Endothelial cell of umbilical vein (primary cell): ENCODE measurements around the gene EARS2. TPM values are rescaled to one million over a fixed set of nuclear protein-coding genes. Genes with fewer than 3 reads are reported as not detected.

Source experiments
- BruUV-seq: library from RNA; stranded (reverse); fragments of 400-500 nt; replicated peaks from 2 replicates; lab custom pipeline; 2021; lab: Mats Ljungman, UMichigan
- CTCF ChIA-PET: fragments of 300-600, 350-600 bp; sonication (Branson Sonifier 250); formaldehyde crosslinking; loops from one replicate; lab custom pipeline; 2021; ENCODE audit warnings: antibody characterized with exemption, inconsistent platforms; lab: Charles Lee
- POLR2A ChIA-PET: fragments of 300-600, 350-600 bp; sonication (Branson Sonifier 250); formaldehyde crosslinking; loops from one replicate; lab custom pipeline; 2021; ENCODE audit warnings: antibody characterized with exemption, inconsistent platforms; lab: Charles Lee
- DNase-seq: peaks from one replicate; pipeline ENCODE4 v3.0.0-alpha.2; 2011; ENCODE audit warnings: low read depth, low spot score
- FAIRE-seq: peaks from 2 replicates; lab custom pipeline; 2011; peaks lifted over from hg19 to GRCh38; lab: Jason Lieb, UNC
- H2AFZ ChIP-seq: 2 replicates; pipeline ENCODE4 v1.6.0; 2012; ENCODE audit warnings: low read depth, low read length, control low read depth, inconsistent platforms
- H3K27ac ChIP-seq: 2 replicates; pipeline ENCODE4 v1.5.1; 2011; ENCODE audit warnings: low read depth, mild to moderate bottlenecking, control low read depth, low read length, moderate library complexity; ENCODE audit not compliant: insufficient read depth
- H3K27me3 ChIP-seq, 2 experiments: 2 replicates each; pipeline versions ENCODE4 v1.6.0 to v1.6.1; 2011; ENCODE audit warnings: low read length in 2 of 2, mixed read lengths in 1 of 2; ENCODE audit not compliant: control insufficient read depth in 2 of 2, insufficient read depth in 2 of 2
- H3K36me3 ChIP-seq, 2 experiments: 2 replicates in 1 of 2; 3 replicates in 1 of 2; pipeline ENCODE4 v1.5.1; 2011; ENCODE audit warnings: low read length in 2 of 2, mild to moderate bottlenecking in 1 of 2, moderate library complexity in 1 of 2; ENCODE audit not compliant: control insufficient read depth in 2 of 2, insufficient read depth in 2 of 2; ENCODE audit errors: extremely low read depth in 1 of 2
- H3K4me1 ChIP-seq: 3 replicates; pipeline ENCODE4 v1.5.1; 2011; ENCODE audit warnings: mild to moderate bottlenecking, low read length; ENCODE audit not compliant: control insufficient read depth, insufficient read depth; ENCODE audit errors: extremely low read depth
- H3K4me2 ChIP-seq: 2 replicates; pipeline ENCODE4 v1.6.1; 2011; ENCODE audit warnings: low read length, control low read depth, mixed read lengths; ENCODE audit not compliant: insufficient read depth
- H3K4me3 ChIP-seq, 3 experiments: fragments of 200-600 bp in 1 of 3; sonication (generic), shearing (Covaris generic) in 1 of 3; replicated peaks in 1 of 3; 2 replicates each; pipeline ENCODE4 v1.5.1; 2011 to 2016; ENCODE audit warnings: control low read depth in 3 of 3, low read length in 3 of 3, mild to moderate bottlenecking in 2 of 3, inconsistent platforms in 1 of 3, low read depth in 1 of 3, moderate library complexity in 1 of 3; ENCODE audit not compliant: insufficient read depth in 1 of 3
- H3K79me2 ChIP-seq: 2 replicates; pipeline ENCODE4 v1.6.0; 2012; ENCODE audit warnings: low read length, inconsistent platforms; ENCODE audit not compliant: control insufficient read depth, insufficient read depth
- H3K9ac ChIP-seq: replicated peaks from 2 replicates; pipeline ENCODE3; 2011; ENCODE audit warnings: low read length, control low read depth; ENCODE audit not compliant: insufficient read depth; ENCODE audit errors: extremely low read depth
- H3K9me1 ChIP-seq: replicated peaks from 3 replicates; pipeline ENCODE4 v1.6.0; 2011; ENCODE audit warnings: mild to moderate bottlenecking, low read length; ENCODE audit not compliant: control insufficient read depth, insufficient read depth; ENCODE audit errors: extremely low read depth
- H3K9me3 ChIP-seq: replicated peaks from 2 replicates; pipeline ENCODE4 v1.5.1; 2012; ENCODE audit warnings: low read length, inconsistent platforms; ENCODE audit not compliant: control insufficient read depth, insufficient read depth
- H4K20me1 ChIP-seq: replicated peaks from 2 replicates; pipeline ENCODE3; 2011; ENCODE audit warnings: mild to moderate bottlenecking, low read length; ENCODE audit not compliant: control insufficient read depth, insufficient read depth; ENCODE audit errors: extremely low read depth
- EZH2 ChIP-seq: IDR thresholded peaks from 2 replicates; pipeline ENCODE4 v1.6.1; 2012; ENCODE audit warnings: borderline replicate concordance, low read depth, mild to moderate bottlenecking, moderate library complexity, low read length, inconsistent platforms; ENCODE audit not compliant: severe bottlenecking
- FOS ChIP-seq: IDR thresholded peaks from 2 replicates; pipeline ENCODE4 v1.6.1; 2011; ENCODE audit warnings: mild to moderate bottlenecking, low read length, moderate library complexity, borderline replicate concordance; ENCODE audit not compliant: insufficient read depth
- GATA2 ChIP-seq: IDR thresholded peaks from 2 replicates; pipeline ENCODE4 v1.7.0; 2011; ENCODE audit warnings: low read depth, mild to moderate bottlenecking, moderate library complexity, mixed read lengths, low read length; ENCODE audit not compliant: insufficient read length, insufficient read depth
- JUN ChIP-seq: IDR thresholded peaks from 2 replicates; pipeline ENCODE4 v1.6.1; 2011; ENCODE audit warnings: borderline replicate concordance, low read depth; ENCODE audit not compliant: insufficient read length, insufficient read depth
- MAX ChIP-seq: IDR thresholded peaks from 2 replicates; pipeline ENCODE4 v1.6.1; 2011; ENCODE audit not compliant: insufficient read depth, insufficient read length
- MYC ChIP-seq: IDR thresholded peaks from one replicate; pipeline ENCODE4 v1.6.1; 2011; ENCODE audit warnings: mild to moderate bottlenecking, low read depth, low read length
- POLR2A ChIP-seq: IDR thresholded peaks from 2 replicates; pipeline ENCODE4 v1.6.1; 2012; ENCODE audit warnings: low read depth, mild to moderate bottlenecking, control low read depth, low read length
- POLR2AphosphoS5 ChIP-seq: IDR thresholded peaks from 2 replicates; pipeline ENCODE4 v1.6.1; 2012; ENCODE audit warnings: low read depth, mild to moderate bottlenecking, control low read depth, low read length, moderate library complexity; ENCODE audit not compliant: insufficient read depth
- dilution Hi-C: fragments of 300-500 bp; cut with MboI; formaldehyde crosslinking; loops from one replicate; pipeline ENCODE4 v1.15.0; 2019; ENCODE audit warnings: low sequenced_read_pairs; ENCODE audit not compliant: extremely low pct_ligation_motif_present
- intact Hi-C: fragments of 100-400 bp; cut with micrococcal nuclease; formaldehyde crosslinking; loops from one replicate; pipeline ENCODE4 v1.10.0; 2022
- polyA plus RNA-seq, 4 experiments: library from polyadenylated mRNA; depleted of rRNA in 3 of 4; stranded (reverse) in 3 of 4; unstranded in 1 of 4; fragments of >200 nt; gene quantifications; 2 replicates each; pipeline versions ENCODE4 v1.2.1 to v1.2.3, GENCODE V29; 2011 to 2012; ENCODE audit warnings: missing spikeins in 1 of 4
- total RNA-seq: library from RNA; stranded (reverse); gene quantifications from 2 replicates; pipeline ENCODE4 v1.2.3, GENCODE V29; 2021
- TF ChIP-seq, protein P1 (sequence below), 2 donors: IDR thresholded peaks; 1 replicate in 1 of 2; 2 replicates in 1 of 2; pipeline ENCODE4 v1.5.1; 2011; ENCODE audit warnings: low read length in 2 of 2, mild to moderate bottlenecking in 2 of 2, moderate library complexity in 2 of 2, control low read depth in 1 of 2, inconsistent platforms in 1 of 2, low read depth in 1 of 2; ENCODE audit not compliant: insufficient read depth in 1 of 2; ENCODE audit errors: extremely low read depth in 1 of 2

EARS2 gene
- total and polyA plus RNA-seq, 2 donors (not counting 3 experiments of a cell fraction or from before 2014, with no cell fraction given): 14.7 to 21.6 TPM

GRCh38 chr16:23527961-23528643 is 29.0 kb downstream of the EARS2 start:
- no peak for TF ChIP-seq POLR2A
- no TSS peak for BruUV-seq
- H3K27ac ChIP-seq: no peak overlapping the region
- H3K4me1 ChIP-seq: no peaks in the 10 kb centered on the region
- intact Hi-C loops (no loop called here), dilution Hi-C loops (no loop called here)
- no peaks in the 10 kb centered on the region for H4K20me1 ChIP-seq
- DNase-seq: no peak
- H3K79me2 ChIP-seq: no peaks in the 10 kb centered on the region
- H3K9me3 ChIP-seq: no peaks in the 10 kb centered on the region
- no peak overlapping the region for H3K9ac ChIP-seq
- no peak for FAIRE-seq
- POLR2A ChIA-PET: no interaction called here
- CTCF ChIA-PET: interaction anchor here (1.9 kb wide), 1 partner anchor 11 kb away, joined by 4 read pairs; no protein-coding TSS in a partner anchor
- H3K27me3 ChIP-seq: no peaks in the 10 kb centered on the region
- H3K4me2 ChIP-seq: no peak overlapping the region
- no peaks in the 10 kb centered on the region for H3K9me1 ChIP-seq
- H2AFZ ChIP-seq: no peak overlapping the region
- no peak overlapping the region for H3K4me3 ChIP-seq
- H3K36me3 ChIP-seq: peaks cover 5 to 21% of the 10 kb centered on the region in 2 experiments

GRCh38 chr16:23524886-23525285 is 32.3 kb downstream of the EARS2 start:
- POLR2A ChIA-PET: no interaction called here
- no peaks in the 10 kb centered on the region for H3K4me1 ChIP-seq
- no peaks in the 10 kb centered on the region for H3K27me3 ChIP-seq
- no TSS peak for BruUV-seq
- CTCF ChIA-PET: interaction anchor here (0.9 kb wide), 1 partner anchor 9 kb away, joined by 4 read pairs; no protein-coding TSS in a partner anchor
- H3K79me2 ChIP-seq: no peaks in the 10 kb centered on the region
- FAIRE-seq (no peak), DNase-seq (no peak)
- peaks cover 0 to 21% of the 10 kb centered on the region in 2 experiments for H3K36me3 ChIP-seq
- no peak overlapping the region for H3K27ac ChIP-seq
- no peaks in the 10 kb centered on the region for H3K9me1 ChIP-seq
- H3K9me3 ChIP-seq: no peaks in the 10 kb centered on the region
- intact Hi-C loops: no loop called here
- no peak overlapping the region for H3K9ac ChIP-seq
- no peak overlapping the region for H3K4me3 ChIP-seq
- no peaks in the 10 kb centered on the region for H4K20me1 ChIP-seq
- dilution Hi-C loops: no loop called here
- H3K4me2 ChIP-seq: no peak overlapping the region
- H2AFZ ChIP-seq: no peak overlapping the region
- TF ChIP-seq POLR2A (no peak), MYC (no peak), GATA2 (no peak), EZH2 (no peak), POLR2AphosphoS5 (no peak), JUN (no peak), FOS (no peak), MAX (no peak)
- TF ChIP-seq, protein P1, sequence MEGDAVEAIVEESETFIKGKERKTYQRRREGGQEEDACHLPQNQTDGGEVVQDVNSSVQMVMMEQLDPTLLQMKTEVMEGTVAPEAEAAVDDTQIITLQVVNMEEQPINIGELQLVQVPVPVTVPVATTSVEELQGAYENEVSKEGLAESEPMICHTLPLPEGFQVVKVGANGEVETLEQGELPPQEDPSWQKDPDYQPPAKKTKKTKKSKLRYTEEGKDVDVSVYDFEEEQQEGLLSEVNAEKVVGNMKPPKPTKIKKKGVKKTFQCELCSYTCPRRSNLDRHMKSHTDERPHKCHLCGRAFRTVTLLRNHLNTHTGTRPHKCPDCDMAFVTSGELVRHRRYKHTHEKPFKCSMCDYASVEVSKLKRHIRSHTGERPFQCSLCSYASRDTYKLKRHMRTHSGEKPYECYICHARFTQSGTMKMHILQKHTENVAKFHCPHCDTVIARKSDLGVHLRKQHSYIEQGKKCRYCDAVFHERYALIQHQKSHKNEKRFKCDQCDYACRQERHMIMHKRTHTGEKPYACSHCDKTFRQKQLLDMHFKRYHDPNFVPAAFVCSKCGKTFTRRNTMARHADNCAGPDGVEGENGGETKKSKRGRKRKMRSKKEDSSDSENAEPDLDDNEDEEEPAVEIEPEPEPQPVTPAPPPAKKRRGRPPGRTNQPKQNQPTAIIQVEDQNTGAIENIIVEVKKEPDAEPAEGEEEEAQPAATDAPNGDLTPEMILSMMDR (IDR thresholded peaks at IDR 0.05; ENCODE audit: extremely low read depth in 1 of 2, insufficient read depth in 1 of 2, low read depth in 1 of 2, low read length in 2 of 2): no peak
